Transverse colon (tissue), 4 donors: ENCODE data around the gene HOXB9.

Source experiments
- POLR2A ChIP-seq: fragments of 450-650 bp; IDR thresholded peaks from one replicate; pipeline ENCODE4 v1.6.1; 2016; ENCODE audit warnings: antibody characterized with exemption, mild to moderate bottlenecking, moderate library complexity
- POLR2AphosphoS5 ChIP-seq, 3 donors: sonication (generic); formaldehyde crosslinking; IDR thresholded peaks; one replicate each; pipeline ENCODE4 v1.6.1; 2016; ENCODE audit warnings: antibody characterized with exemption in 3 of 3
- TF ChIP-seq, protein P1 (sequence below), 5 experiments: fragments of 200-600 bp in 3 of 5; fragments of 450-650 bp in 2 of 5; sonication (generic) in 3 of 5; IDR thresholded peaks; 1 replicate in 2 of 5; 2 replicates in 3 of 5; pipeline ENCODE4 v1.5.1; 2016 to 2017; ENCODE audit warnings: antibody characterized with exemption in 5 of 5, inconsistent platforms in 3 of 5, mild to moderate bottlenecking in 2 of 5, moderate library complexity in 1 of 5

- no peak for TF ChIP-seq POLR2A
- TF ChIP-seq, protein P1, sequence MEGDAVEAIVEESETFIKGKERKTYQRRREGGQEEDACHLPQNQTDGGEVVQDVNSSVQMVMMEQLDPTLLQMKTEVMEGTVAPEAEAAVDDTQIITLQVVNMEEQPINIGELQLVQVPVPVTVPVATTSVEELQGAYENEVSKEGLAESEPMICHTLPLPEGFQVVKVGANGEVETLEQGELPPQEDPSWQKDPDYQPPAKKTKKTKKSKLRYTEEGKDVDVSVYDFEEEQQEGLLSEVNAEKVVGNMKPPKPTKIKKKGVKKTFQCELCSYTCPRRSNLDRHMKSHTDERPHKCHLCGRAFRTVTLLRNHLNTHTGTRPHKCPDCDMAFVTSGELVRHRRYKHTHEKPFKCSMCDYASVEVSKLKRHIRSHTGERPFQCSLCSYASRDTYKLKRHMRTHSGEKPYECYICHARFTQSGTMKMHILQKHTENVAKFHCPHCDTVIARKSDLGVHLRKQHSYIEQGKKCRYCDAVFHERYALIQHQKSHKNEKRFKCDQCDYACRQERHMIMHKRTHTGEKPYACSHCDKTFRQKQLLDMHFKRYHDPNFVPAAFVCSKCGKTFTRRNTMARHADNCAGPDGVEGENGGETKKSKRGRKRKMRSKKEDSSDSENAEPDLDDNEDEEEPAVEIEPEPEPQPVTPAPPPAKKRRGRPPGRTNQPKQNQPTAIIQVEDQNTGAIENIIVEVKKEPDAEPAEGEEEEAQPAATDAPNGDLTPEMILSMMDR (IDR thresholded peaks at IDR 0.05), result no peak
- TF ChIP-seq POLR2AphosphoS5 (IDR thresholded peaks at IDR 0.05), result no peak
Measured at GRCh38 chr17:48597528-48597777, 28.7 kb downstream of the HOXB9 start.
